ENCODE measurements around the gene FABP2. TPM values are rescaled to one million over a fixed set of nuclear protein-coding genes. Genes with fewer than 3 reads are reported as not detected.
"Not testable (repeated sequence)": the region's sequence is repeated elsewhere in the genome, so short reads cannot be mapped to it uniquely, and the experiment has no call there.

Gene FABP2
- total and polyA plus RNA-seq, 2 donors, result not detected

DNA sequence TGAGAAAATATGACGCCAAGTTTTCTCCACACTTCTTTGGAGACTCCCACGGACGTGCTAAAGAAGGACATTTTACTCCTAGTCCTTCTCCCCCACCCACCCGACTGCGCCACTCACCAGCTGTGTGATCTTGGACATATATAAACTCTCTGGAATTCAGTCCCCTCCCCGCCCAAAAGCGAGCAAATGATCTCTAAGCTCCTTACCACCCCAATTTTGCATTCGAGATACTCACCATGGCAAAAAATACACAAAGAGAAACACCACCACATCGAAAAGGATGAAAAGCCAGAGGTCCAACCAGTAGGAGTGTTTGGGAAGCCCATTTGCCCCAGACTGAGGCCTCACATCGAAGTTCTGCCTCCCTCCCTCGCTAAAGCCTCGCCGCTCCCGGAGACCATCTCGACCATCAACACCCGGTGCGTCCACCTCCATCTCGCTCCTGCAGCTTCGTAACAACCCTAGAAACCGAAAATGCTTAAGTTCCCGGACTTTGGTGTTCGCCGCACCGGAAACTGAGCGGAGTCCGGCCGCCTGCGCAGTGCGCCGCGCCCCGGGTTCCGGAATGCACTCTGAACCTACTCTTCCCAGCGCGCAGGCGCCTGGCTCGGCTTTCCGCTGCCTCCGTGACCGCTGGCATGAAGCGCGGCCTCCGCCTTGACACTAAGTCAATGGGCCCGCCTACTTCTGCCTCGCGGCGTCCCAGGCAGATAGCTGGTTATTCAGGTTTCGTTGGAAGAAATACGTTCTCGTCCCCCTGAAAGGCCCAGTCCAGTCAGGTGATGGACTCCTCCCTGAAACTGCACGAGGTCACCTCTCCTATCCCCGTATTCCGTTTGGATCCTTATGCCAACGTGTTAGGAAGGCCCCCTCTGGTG, 21.6 kb downstream of the FABP2 start:
- Histone ChIP-seq H3K36me3 (ENCODE audit: insufficient read depth) (no peaks in the 10 kb centered on the region), H3K4me3 (ENCODE audit: low read depth, low read length) (peak overlapping the region; percentile 56), H3K4me1 (ENCODE audit: insufficient read depth) (peaks cover 1% of the 10 kb centered on the region), H3K27ac (ENCODE audit: low read depth) (peak overlapping the region; percentile 86)
- peak; percentile 90 for DNase-seq (ENCODE audit: extremely low spot score)
- under 1% methylated on average over 54 of the region's 54 CpGs for WGBS

DNA sequence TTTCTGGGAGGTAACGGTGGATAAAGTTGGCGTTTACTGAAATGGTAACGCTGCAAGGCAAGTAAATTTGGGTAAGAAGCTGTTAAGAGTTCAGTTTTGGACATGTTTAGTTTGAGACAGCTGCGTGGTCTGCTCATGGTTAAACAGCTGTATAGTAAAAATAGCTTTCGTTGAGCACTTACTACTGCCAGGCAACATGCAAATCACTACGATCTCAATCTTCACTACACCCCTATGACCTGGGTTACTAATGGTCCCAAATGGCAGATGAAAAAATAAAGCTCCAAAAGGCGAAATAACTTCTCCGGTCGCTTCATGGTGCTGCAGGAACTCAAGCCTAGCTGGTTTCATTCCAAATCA, 22.2 kb downstream of the FABP2 start:
- no peak for DNase-seq (ENCODE audit: extremely low spot score)
- H3K36me3 ChIP-seq (ENCODE audit: insufficient read depth), result no peaks in the 10 kb centered on the region
- peaks cover 1% of the 10 kb centered on the region for H3K4me1 ChIP-seq (ENCODE audit: insufficient read depth)
- H3K27ac ChIP-seq (ENCODE audit: low read depth), result peak overlapping the region; percentile 86
- WGBS, result under 1% methylated on average over 9 of the region's 9 CpGs
- peak overlapping the region; percentile 56 for H3K4me3 ChIP-seq (ENCODE audit: low read depth, low read length)

DNA sequence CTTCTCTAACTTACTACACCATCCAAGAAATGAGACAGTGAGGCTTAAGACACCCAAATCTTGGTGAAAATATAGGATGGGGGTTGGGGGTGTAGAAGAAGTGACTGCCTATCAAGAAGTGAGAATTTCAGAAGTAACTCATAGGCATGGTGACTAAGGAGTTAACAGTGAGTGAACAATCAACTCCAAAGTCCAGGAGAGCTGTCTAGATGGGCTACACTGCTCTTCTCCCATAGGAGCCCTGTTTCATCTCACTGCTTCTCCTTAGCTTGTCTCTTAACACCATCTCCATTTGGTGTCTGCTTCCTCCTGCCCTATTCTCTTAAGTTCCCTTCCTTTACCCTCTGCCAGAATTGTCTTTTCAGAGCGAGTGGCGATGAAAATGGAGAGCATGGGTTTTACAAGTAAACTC, 22.7 kb downstream of the FABP2 start:
- under 1% methylated on average over 2 of the region's 2 CpGs for WGBS
- peak overlapping the region; percentile 56 for H3K4me3 ChIP-seq (ENCODE audit: low read depth, low read length)
- H3K27ac ChIP-seq (ENCODE audit: low read depth), result peak overlapping the region; percentile 86
- no peaks in the 10 kb centered on the region for H3K36me3 ChIP-seq (ENCODE audit: insufficient read depth)
- H3K4me1 ChIP-seq (ENCODE audit: insufficient read depth), result peaks cover 1% of the 10 kb centered on the region
- no peak for DNase-seq (ENCODE audit: extremely low spot score)

DNA sequence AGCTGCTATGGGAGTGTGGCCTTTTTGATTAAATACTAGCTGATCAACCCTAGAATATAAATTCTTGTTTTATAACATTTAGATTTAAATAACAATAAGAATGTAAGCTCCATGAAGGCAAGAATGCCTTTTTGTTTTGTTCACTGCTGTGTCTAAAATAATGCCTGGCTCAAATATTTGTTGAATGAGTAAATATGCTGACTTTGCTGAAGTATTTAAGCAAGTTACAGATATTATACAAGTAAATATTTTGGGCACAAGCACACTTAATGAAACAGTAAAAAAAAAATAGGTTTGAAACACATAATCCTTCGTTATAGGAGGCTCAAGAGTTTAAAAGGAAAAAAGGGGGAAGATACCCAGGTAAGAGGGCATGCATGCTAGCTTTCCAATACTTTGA, 24.1 kb downstream of the FABP2 start:
- 98% methylated on average over 1 of the region's 1 CpG for WGBS
- no peak overlapping the region for H3K27ac ChIP-seq (ENCODE audit: low read depth)
- DNase-seq (ENCODE audit: extremely low spot score), result no peak
- no peaks in the 10 kb centered on the region for H3K36me3 ChIP-seq (ENCODE audit: insufficient read depth)
- peaks cover 1% of the 10 kb centered on the region for H3K4me1 ChIP-seq (ENCODE audit: insufficient read depth)
- H3K4me3 ChIP-seq (ENCODE audit: low read depth, low read length), result no peak overlapping the region

DNA sequence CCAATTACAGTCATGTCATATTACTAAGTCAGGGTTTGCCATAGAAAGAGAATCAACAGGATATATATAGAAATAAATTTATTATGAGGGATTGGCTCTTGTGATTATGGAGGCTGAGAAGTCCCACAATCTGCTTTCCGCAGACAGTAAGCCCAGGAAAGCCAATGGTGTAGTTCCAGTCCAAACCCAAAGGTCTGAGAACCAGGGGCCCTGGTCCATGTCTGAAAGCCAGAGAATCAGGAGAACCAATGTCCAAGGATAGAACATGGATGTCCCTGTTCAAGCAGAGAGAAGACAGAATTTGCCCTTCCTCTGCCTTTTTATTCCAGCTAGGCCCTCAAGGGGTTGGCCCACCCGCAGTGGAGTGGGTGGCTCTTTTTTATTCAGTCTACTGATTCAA, 25.6 kb downstream of the FABP2 start:
- H3K36me3 ChIP-seq (ENCODE audit: insufficient read depth), result peaks cover 3% of the 10 kb centered on the region
- WGBS, result 95% methylated on average over 2 of the region's 2 CpGs

DNA sequence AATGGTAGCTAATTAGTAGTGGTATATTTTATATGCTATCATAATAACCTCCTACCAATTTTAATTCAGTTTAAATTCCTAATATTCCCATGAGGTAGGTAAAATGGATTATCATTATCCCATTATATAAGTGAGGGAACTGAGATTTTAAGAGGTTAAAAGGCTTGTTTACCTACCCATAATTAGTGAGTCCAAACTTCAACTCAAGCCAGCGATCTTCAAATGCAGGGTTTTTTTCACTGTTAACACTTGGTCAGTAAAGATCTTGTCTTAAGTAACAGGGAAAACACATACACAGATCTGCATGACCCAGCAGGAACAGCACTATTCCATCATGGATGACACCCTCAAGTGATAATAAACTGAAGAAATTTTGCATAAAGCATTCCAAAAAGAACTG, 31.3 kb downstream of the FABP2 start:
- no peaks in the 10 kb centered on the region for H3K4me1 ChIP-seq (ENCODE audit: insufficient read depth)
- H3K36me3 ChIP-seq (ENCODE audit: insufficient read depth), result peaks cover 3% of the 10 kb centered on the region
- no peak overlapping the region for H3K27ac ChIP-seq (ENCODE audit: low read depth)
- WGBS, result 75% methylated on average over 1 of the region's 1 CpG
- no peak for DNase-seq (ENCODE audit: extremely low spot score)
- H3K4me3 ChIP-seq (ENCODE audit: low read depth, low read length), result no peak overlapping the region

More for the DNA sequence above, 25.6 kb downstream of the FABP2 start:
- DNase-seq (ENCODE audit: extremely low spot score), result no peak
- Histone ChIP-seq H3K4me1 (ENCODE audit: insufficient read depth) (peaks cover 1% of the 10 kb centered on the region), H3K4me3 (ENCODE audit: low read depth, low read length) (no peak overlapping the region), H3K27ac (ENCODE audit: low read depth) (no peak overlapping the region)

DNA sequence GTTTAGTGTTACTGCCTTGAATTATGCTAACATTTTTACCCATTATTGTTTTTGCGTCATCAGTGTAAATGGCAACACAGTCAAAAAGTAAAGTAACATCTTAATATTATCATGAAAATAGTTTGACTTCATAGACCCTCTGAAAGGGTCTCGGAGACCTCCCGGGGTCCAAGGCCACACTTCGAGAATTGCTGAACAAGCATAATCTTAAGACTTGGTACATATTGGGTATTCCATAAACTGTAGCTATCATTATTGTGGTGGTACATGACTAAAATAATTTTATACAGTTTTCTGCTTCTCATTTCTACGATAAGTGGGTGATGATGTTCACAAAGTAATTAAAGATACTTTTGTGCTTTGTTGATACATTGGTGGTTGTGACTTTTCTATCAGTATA, 32.6 kb downstream of the FABP2 start:
- Histone ChIP-seq H3K4me3 (ENCODE audit: low read depth, low read length) (no peak overlapping the region), H3K27ac (ENCODE audit: low read depth) (no peak overlapping the region), H3K4me1 (ENCODE audit: insufficient read depth) (no peaks in the 10 kb centered on the region), H3K36me3 (ENCODE audit: insufficient read depth) (peaks cover 3% of the 10 kb centered on the region)
- no peak for DNase-seq (ENCODE audit: extremely low spot score)
- WGBS, result 97% methylated on average over 5 of the region's 5 CpGs

DNA sequence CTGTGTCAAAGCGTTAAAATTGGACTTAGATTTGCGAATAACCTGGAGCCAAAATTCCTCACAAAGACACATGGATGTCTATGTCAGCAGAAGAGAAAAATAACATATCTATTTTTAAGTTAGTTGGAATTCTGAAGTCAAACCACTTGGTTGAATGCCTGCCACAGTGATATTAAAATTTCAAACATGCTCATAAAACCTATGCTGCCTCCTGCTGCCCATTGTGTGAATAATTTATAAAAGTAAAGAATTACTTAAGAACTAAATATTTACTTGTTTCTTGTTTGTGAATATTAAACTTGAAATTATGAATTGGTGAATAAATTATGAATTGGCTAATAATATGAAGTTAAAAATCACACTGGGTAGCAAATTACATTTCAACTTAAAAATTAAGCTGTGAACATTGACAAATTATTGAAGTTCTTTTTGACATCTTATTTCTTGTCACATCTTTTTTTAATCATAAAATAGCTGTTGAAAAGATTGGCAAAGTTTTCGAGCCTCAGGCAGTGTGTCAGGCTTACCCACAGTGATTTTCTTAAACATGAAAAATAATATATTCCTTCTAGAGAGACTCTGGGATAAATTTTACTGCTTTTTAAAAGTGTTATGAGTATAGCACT, 35.4 kb downstream of the FABP2 start:
- no peaks in the 10 kb centered on the region for H3K4me1 ChIP-seq (ENCODE audit: insufficient read depth)
- no peaks in the 10 kb centered on the region for H3K36me3 ChIP-seq (ENCODE audit: insufficient read depth)
- WGBS, result 32% methylated on average over 3 of the region's 3 CpGs
- H3K4me3 ChIP-seq (ENCODE audit: low read depth, low read length), result no peak overlapping the region
- DNase-seq (ENCODE audit: extremely low spot score), result peak; percentile 49
- H3K27ac ChIP-seq (ENCODE audit: low read depth), result no peak overlapping the region

DNA sequence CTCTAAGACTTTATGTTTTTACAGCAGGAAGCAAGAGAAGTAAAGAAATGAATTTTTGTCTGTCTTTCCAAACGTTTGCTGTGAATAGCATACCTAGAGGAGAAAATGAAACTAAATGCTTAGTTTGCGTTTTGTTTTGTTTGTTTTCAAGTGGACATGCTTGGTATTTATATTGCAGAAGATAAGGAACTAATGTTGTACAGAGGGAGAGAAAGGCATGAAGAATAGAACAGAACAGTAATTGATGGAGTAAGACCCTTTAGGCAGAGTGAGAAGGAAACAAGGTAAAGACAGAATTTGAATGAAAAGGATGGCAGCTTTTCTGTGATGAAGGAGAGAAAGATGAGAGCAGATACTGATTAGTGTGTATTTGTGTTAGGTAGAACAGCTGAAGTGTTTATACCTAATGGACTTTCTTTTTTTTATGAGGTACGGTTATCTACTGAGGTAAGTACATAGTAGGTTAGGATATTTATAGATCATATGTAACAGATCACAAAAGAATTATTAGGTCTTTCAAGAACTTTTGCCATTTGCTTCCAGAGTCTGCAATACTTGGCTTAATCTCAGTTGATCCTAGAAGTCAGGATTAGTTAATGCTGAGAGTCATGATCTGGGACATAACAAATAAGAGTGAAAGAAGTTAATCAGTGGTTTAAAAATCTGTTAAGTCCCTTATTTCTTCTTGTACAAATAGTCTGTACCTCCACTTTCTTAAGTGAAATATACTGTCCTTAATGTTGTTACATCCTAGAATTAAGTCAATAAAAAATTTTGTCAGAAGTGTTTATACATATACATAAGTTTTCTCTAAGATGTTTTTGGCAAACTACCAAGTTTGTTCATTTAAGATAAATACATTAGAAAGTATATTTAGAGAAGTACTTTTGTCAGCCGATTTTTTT, 36.8 kb downstream of the FABP2 start:
- WGBS, result 8% methylated on average over 4 of the region's 4 CpGs
- H3K4me1 ChIP-seq (ENCODE audit: insufficient read depth), result peaks cover 1% of the 10 kb centered on the region
- H3K36me3 ChIP-seq (ENCODE audit: insufficient read depth), result no peaks in the 10 kb centered on the region
- H3K4me3 ChIP-seq (ENCODE audit: low read depth, low read length), result peak overlapping the region; percentile 14
- H3K27ac ChIP-seq (ENCODE audit: low read depth), result peak overlapping the region; percentile 23
- DNase-seq (ENCODE audit: extremely low spot score), result no peak

DNA sequence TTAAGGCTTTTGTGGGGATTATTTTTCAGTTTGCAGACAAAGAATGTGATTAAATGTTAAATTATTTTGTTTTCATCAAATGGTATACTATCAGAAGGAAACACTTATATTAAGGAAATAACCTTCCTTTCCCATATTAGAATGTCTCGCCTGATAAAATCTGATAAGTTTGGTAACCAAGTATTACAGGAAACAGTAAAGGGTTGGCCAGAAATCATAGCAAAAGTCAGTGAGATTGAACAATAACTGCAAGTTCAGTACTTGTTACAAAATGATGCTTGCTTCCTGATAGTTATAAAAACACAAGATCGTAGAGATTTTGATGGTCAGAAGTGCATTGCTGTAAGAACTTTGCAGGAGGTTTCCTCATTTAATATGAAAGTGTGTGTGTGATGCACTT, 40.5 kb downstream of the FABP2 start:
- DNase-seq (ENCODE audit: extremely low spot score), result no peak
- Histone ChIP-seq H3K4me1 (ENCODE audit: insufficient read depth) (peaks cover 1% of the 10 kb centered on the region), H3K4me3 (ENCODE audit: low read depth, low read length) (no peak overlapping the region), H3K36me3 (ENCODE audit: insufficient read depth) (no peaks in the 10 kb centered on the region), H3K27ac (ENCODE audit: low read depth) (no peak overlapping the region)
- WGBS, result 73% methylated on average over 2 of the region's 2 CpGs

DNA sequence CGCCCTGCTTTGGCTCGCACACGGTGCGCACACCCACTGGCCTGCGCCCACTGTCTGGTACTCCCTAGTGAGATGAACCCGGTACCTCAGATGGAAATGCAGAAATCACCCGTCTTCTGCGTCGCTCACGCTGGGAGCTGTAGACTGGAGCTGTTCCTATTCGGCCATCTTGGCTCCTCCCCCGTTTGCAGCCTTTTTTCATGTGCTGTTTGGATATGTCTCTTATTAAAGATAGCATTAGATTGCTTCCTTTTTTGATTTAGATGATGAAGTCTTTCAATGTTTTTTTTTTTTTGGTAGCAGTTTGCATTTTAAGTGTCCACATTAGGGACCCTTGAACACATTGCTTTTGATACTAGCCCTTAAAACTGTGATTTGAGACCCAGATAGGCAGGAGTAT, 42.0 kb downstream of the FABP2 start:
- 96% methylated on average over 12 of the region's 12 CpGs for WGBS
- not testable (repeated sequence) for H3K36me3 ChIP-seq (ENCODE audit: insufficient read depth)

DNA sequence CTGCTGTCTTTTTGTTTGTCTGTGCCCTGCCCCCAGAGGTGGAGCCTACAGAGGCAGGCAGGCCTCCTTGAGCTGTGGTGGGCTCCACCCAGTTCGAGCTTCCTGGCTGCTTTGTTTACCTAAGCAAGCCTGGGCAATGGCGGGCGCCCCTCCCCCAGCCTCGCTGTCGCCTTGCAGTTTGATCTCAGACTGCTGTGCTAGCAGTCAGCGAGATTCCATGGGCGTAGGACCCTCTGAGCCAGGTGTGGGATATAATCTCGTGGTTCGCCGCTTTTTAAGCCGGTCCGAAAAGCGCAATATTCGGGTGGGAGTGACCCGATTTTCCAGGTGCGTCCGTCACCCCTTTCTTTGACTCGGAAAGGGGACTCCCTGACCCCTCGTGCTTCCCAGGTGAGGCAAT, 42.4 kb downstream of the FABP2 start:
- not testable (repeated sequence) for DNase-seq (ENCODE audit: extremely low spot score); H3K4me3 ChIP-seq (ENCODE audit: low read depth, low read length); H3K36me3 ChIP-seq (ENCODE audit: insufficient read depth); H3K4me1 ChIP-seq (ENCODE audit: insufficient read depth); H3K27ac ChIP-seq (ENCODE audit: low read depth)
- 85% methylated on average over 19 of the region's 19 CpGs for WGBS

More for the DNA sequence above, 42.0 kb downstream of the FABP2 start:
- not testable (repeated sequence) for H3K4me3 ChIP-seq (ENCODE audit: low read depth, low read length); H3K4me1 ChIP-seq (ENCODE audit: insufficient read depth); H3K27ac ChIP-seq (ENCODE audit: low read depth); DNase-seq (ENCODE audit: extremely low spot score)

DNA sequence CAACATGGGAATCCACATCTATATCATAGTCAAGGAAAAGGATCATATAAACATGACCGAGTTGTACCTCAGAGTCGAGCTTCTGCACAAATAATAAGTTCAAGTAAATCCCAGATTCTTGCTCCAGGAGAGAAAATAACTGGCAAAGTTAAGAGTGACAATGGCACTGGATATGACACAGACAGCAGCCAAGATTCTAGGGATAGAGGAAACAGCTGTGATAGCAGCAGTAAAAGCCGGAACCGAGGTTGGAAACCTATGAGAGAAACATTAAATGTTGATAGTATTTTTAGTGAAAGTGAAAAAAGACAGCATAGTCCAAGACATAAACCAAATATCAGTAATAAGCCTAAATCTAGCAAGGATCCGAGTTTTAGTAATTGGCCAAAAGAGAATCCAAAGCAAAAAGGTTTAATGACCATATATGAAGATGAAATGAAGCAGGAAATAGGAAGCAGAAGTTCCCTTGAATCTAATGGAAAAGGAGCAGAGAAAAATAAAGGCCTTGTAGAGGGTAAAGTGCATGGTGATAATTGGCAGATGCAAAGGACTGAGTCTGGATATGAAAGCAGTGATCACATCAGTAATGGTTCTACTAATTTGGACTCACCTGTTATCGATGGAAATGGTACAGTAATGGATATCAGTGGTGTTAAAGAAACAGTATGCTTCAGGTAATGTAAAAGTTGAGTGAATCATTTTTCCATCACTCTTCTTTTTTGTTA, 50.4 kb downstream of the FABP2 start:
- no peak for DNase-seq (ENCODE audit: extremely low spot score)
- no peak overlapping the region for H3K4me3 ChIP-seq (ENCODE audit: low read depth, low read length)
- 64% methylated on average over 6 of the region's 6 CpGs for WGBS
- H3K4me1 ChIP-seq (ENCODE audit: insufficient read depth), result no peaks in the 10 kb centered on the region
- no peak overlapping the region for H3K27ac ChIP-seq (ENCODE audit: low read depth)
- H3K36me3 ChIP-seq (ENCODE audit: insufficient read depth), result peaks cover 1% of the 10 kb centered on the region
